K562 (cell line): ENCODE data around the gene FERMT3. TPM values are rescaled to one million over a fixed set of nuclear protein-coding genes. Genes with fewer than 3 reads are reported as not detected.

Source experiments
- ARID4B ChIP-seq: sonication (generic); formaldehyde crosslinking; IDR thresholded peaks from 2 replicates; pipeline ENCODE4 v1.8.0; 2022; ENCODE audit warnings: mild to moderate bottlenecking, missing genetic modification reagents
- C11orf30 ChIP-seq: fragments of 450-650 bp; IDR thresholded peaks from 2 replicates; pipeline ENCODE4 v1.6.1; 2016; ENCODE audit warnings: low read depth, mild to moderate bottlenecking
- HCFC1 ChIP-seq: IDR thresholded peaks from 2 replicates; pipeline ENCODE4 v1.6.1; 2012; ENCODE audit warnings: low read depth, low read length, improper control_type of control experiment
- HDAC1 ChIP-seq, 2 experiments: fragments of 450-650 bp; IDR thresholded peaks; 2 replicates each; pipeline ENCODE4 v1.6.1; 2016 to 2017; ENCODE audit warnings: inconsistent platforms in 1 of 2, mild to moderate bottlenecking in 1 of 2, moderate library complexity in 1 of 2
- SNIP1 ChIP-seq: fragments of 450-650 bp; IDR thresholded peaks from 2 replicates; pipeline ENCODE4 v1.7.1; 2017; ENCODE audit warnings: low read depth, mild to moderate bottlenecking
- TFAP4 ChIP-seq: sonication (generic); formaldehyde crosslinking; IDR thresholded peaks from 2 replicates; pipeline ENCODE4 v1.8.0; 2022; ENCODE audit warnings: missing genetic modification reagents, mild to moderate bottlenecking, moderate library complexity, borderline replicate concordance
- ZBTB11 ChIP-seq, 3 experiments: fragments of 200-800 bp in 1 of 3; fragments of 250-450 bp in 1 of 3; fragments of 450-650 bp in 1 of 3; sonication (Bioruptor Pico) in 1 of 3; sonication (Bioruptor generic) in 1 of 3; formaldehyde crosslinking in 1 of 3; IDR thresholded peaks; 2 replicates each; pipeline versions ENCODE4 v1.6.1 to v1.8.0; 2016 to 2022; ENCODE audit warnings: mild to moderate bottlenecking in 2 of 3, missing genetic modification characterization in 2 of 3, missing compliant biosample characterization in 1 of 3, moderate library complexity in 1 of 3
- ZBTB43 ChIP-seq: sonication (generic); formaldehyde crosslinking; IDR thresholded peaks from 2 replicates; pipeline ENCODE4 v1.8.0; 2023; ENCODE audit warnings: mild to moderate bottlenecking, missing genetic modification reagents
- ZNF592 ChIP-seq: fragments of 450-650 bp; IDR thresholded peaks from 2 replicates; pipeline ENCODE4 v1.6.1; 2017; ENCODE audit warnings: antibody characterized with exemption, mild to moderate bottlenecking
- polyA plus RNA-seq, 8 experiments: library from polyadenylated mRNA; depleted of rRNA in 4 of 8; stranded (reverse) in 5 of 8; unstranded in 3 of 8; fragments of >200 nt; fragmentation: Nextera tagmentation in 2 of 8; fragmentation: Illumina TruSeq in 1 of 8; extraction: Ambion mirVana in 2 of 8; extraction: Trizol in 1 of 8; gene quantifications; 2 replicates each; pipeline versions ENCODE4 v1.2.1 to v1.2.3, GENCODE V29; 2011 to 2014; ENCODE audit warnings: inconsistent platforms in 1 of 8, missing spikeins in 1 of 8
- total RNA-seq, 7 experiments: library from RNA; depleted of rRNA in 6 of 7; stranded (reverse); fragments of >200 nt in 6 of 7; fragmentation: Illumina TruSeq in 2 of 7; extraction: Trizol in 2 of 7; gene quantifications; 2 replicates each; pipeline versions ENCODE4 v1.2.1 to v1.2.3, GENCODE V29; 2011 to 2021; ENCODE audit warnings: low replicate concordance in 1 of 7

Gene FERMT3
- total and polyA plus RNA-seq, 9 of the 15 experiments (the other 6 are each of a cell fraction or from before 2014, with no cell fraction given) = 3.2 to 275 (median 79.7) TPM

GRCh38 chr11:64225608-64226506, 19.3 kb downstream of the FERMT3 start, which contains the start of the genes NUDT22 and TRPT1 (continued):
- TF ChIP-seq ZBTB43 (CRISPR knock-in tag) (no peak), ZNF592 (no peak), C11orf30 (peak; percentile 37; the same call in 1 of the 2 replicates), SNIP1 (no peak), HDAC1 (IDR thresholded peaks at IDR 0.05) (0 out of 4 replicates have a peak, but pooled peaks of 1 of the 2 experiments have one; percentile 28), ZBTB11 (CRISPR knock-in tag; IDR thresholded peaks at IDR 0.05) (peak; percentile 86 to 97 (median 94); a peak in 5 of 6 replicates), TFAP4 (CRISPR knock-in tag) (peak; percentile 63; the same call in 1 of the 2 replicates), HCFC1 (peak; percentile 52), ARID4B (CRISPR knock-in tag) (peak; percentile 71)
